Activated T-cell treated with anti-CD3 and anti-CD28 coated beads, Interleukin-2, amount 50 U/mL, for 24 hours (primary cell): ENCODE measurements around the gene TTYH1.
"Not testable (repeated sequence)": the region's sequence is repeated elsewhere in the genome, so short reads cannot be mapped to it uniquely, and the experiment has no call there.

Experiments
- DNase-seq: peaks from one replicate; pipeline ENCODE4 v3.0.0-alpha.2; 2020
- H3K27ac Mint-ChIP-seq: 2 replicates; pipeline ENCODE4 v1.8.0; 2020; ENCODE audit warnings: mild to moderate bottlenecking, mixed read lengths
- H3K27me3 Mint-ChIP-seq: 2 replicates; pipeline ENCODE4 v1.8.0; 2020; ENCODE audit warnings: mixed read lengths
- H3K36me3 Mint-ChIP-seq: 2 replicates; pipeline ENCODE4 v1.8.0; 2020; ENCODE audit warnings: low read depth, mixed read lengths
- H3K4me1 Mint-ChIP-seq: 2 replicates; pipeline ENCODE4 v1.8.0; 2020; ENCODE audit warnings: low read depth, mixed read lengths
- H3K4me3 Mint-ChIP-seq: 2 replicates; pipeline ENCODE4 v1.8.0; 2020; ENCODE audit warnings: mild to moderate bottlenecking, moderate library complexity, mixed read lengths
- H3K9me3 Mint-ChIP-seq: 2 replicates; pipeline ENCODE4 v1.8.0; 2020; ENCODE audit warnings: mixed read lengths

The TTYH1 gene

GRCh38 chr19:54435551-54436016, 20.3 kb downstream of the TTYH1 start:
- H3K4me1 Mint-ChIP-seq: peaks cover 28% of the 10 kb centered on the region
- no peak overlapping the region for H3K27ac Mint-ChIP-seq
- no peak overlapping the region for H3K4me3 Mint-ChIP-seq
- no peaks in the 10 kb centered on the region for H3K9me3 Mint-ChIP-seq
- no peaks in the 10 kb centered on the region for H3K27me3 Mint-ChIP-seq
- no peak for DNase-seq
- H3K36me3 Mint-ChIP-seq: peaks cover 24% of the 10 kb centered on the region

GRCh38 chr19:54436031-54436523, 20.8 kb downstream of the TTYH1 start:
- DNase-seq: no peak
- no peak overlapping the region for H3K27ac Mint-ChIP-seq
- no peaks in the 10 kb centered on the region for H3K9me3 Mint-ChIP-seq
- no peak overlapping the region for H3K4me3 Mint-ChIP-seq
- H3K36me3 Mint-ChIP-seq: peaks cover 29% of the 10 kb centered on the region
- H3K27me3 Mint-ChIP-seq: no peaks in the 10 kb centered on the region
- peaks cover 24% of the 10 kb centered on the region for H3K4me1 Mint-ChIP-seq

GRCh38 chr19:54436628-54437252, 21.5 kb downstream of the TTYH1 start:
- H3K4me3 Mint-ChIP-seq: no peak overlapping the region
- DNase-seq: no peak
- H3K9me3 Mint-ChIP-seq: no peaks in the 10 kb centered on the region
- no peak overlapping the region for H3K27ac Mint-ChIP-seq
- H3K4me1 Mint-ChIP-seq: peaks cover 23% of the 10 kb centered on the region
- H3K27me3 Mint-ChIP-seq: no peaks in the 10 kb centered on the region
- peaks cover 32% of the 10 kb centered on the region for H3K36me3 Mint-ChIP-seq

- Mint-ChIP-seq H3K4me1 (peaks cover 20% of the 10 kb centered on the region), H3K9me3 (no peaks in the 10 kb centered on the region), H3K4me3 (no peak overlapping the region), H3K27ac (peak overlapping the region; percentile 37), H3K27me3 (no peaks in the 10 kb centered on the region), H3K36me3 (peaks cover 51% of the 10 kb centered on the region)
- no peak for DNase-seq
Measured at GRCh38 chr19:54439174-54439851, 24.0 kb downstream of the TTYH1 start.

GRCh38 chr19:54440641-54441040, 25.4 kb downstream of the TTYH1 start:
- DNase-seq: no peak
- Mint-ChIP-seq H3K36me3 (peaks cover 61% of the 10 kb centered on the region), H3K4me1 (peaks cover 11% of the 10 kb centered on the region), H3K27me3 (no peaks in the 10 kb centered on the region), H3K4me3 (no peak overlapping the region), H3K27ac (no peak overlapping the region), H3K9me3 (no peaks in the 10 kb centered on the region)

GRCh38 chr19:54444737-54445136, 29.5 kb downstream of the TTYH1 start:
- no peak overlapping the region for H3K27ac Mint-ChIP-seq
- no peak overlapping the region for H3K4me3 Mint-ChIP-seq
- H3K4me1 Mint-ChIP-seq: peaks cover 20% of the 10 kb centered on the region
- no peak for DNase-seq
- no peaks in the 10 kb centered on the region for H3K9me3 Mint-ChIP-seq
- no peaks in the 10 kb centered on the region for H3K27me3 Mint-ChIP-seq
- H3K36me3 Mint-ChIP-seq: peaks cover 70% of the 10 kb centered on the region

- H3K27me3 Mint-ChIP-seq, H3K27ac Mint-ChIP-seq, H3K4me3 Mint-ChIP-seq, DNase-seq, H3K9me3 Mint-ChIP-seq: not testable (repeated sequence)
- Mint-ChIP-seq H3K4me1 (peaks cover 32% of the 10 kb centered on the region), H3K36me3 (peaks cover 73% of the 10 kb centered on the region)
Measured at GRCh38 chr19:54446349-54446748, 31.1 kb downstream of the TTYH1 start.

- Mint-ChIP-seq H3K36me3 (peaks cover 78% of the 10 kb centered on the region), H3K4me1 (peaks cover 48% of the 10 kb centered on the region), H3K9me3 (no peaks in the 10 kb centered on the region), H3K4me3 (peak overlapping the region; percentile 98), H3K27me3 (no peaks in the 10 kb centered on the region), H3K27ac (peak overlapping the region; percentile 98)
- DNase-seq: no peak
Measured at GRCh38 chr19:54448040-54448773, 32.9 kb downstream of the TTYH1 start.

GRCh38 chr19:54448774-54449700, 33.8 kb downstream of the TTYH1 start, which contains the start of gene LENG8:
Gene LENG8, plus strand, starts transcription at chr19:54449199. Its CDS starts 2,146 bp downstream, at chr19:54451345.
- peak; percentile 99 for DNase-seq
- no peaks in the 10 kb centered on the region for H3K9me3 Mint-ChIP-seq
- H3K27ac Mint-ChIP-seq: peak within 1 kb of the TSS; percentile 98
- peaks cover 48% of the 10 kb centered on the region for H3K4me1 Mint-ChIP-seq
- peak within 1 kb of the TSS; percentile 98 for H3K4me3 Mint-ChIP-seq
- no peaks in the 10 kb centered on the region for H3K27me3 Mint-ChIP-seq
- peaks cover 83% of the 10 kb centered on the region for H3K36me3 Mint-ChIP-seq

GRCh38 chr19:54449701-54450069, 34.4 kb downstream of the TTYH1 start:
- no peaks in the 10 kb centered on the region for H3K27me3 Mint-ChIP-seq
- DNase-seq: no peak
- peaks cover 84% of the 10 kb centered on the region for H3K36me3 Mint-ChIP-seq
- peak overlapping the region; percentile 98 for H3K27ac Mint-ChIP-seq
- peaks cover 48% of the 10 kb centered on the region for H3K4me1 Mint-ChIP-seq
- peak overlapping the region; percentile 98 for H3K4me3 Mint-ChIP-seq
- no peaks in the 10 kb centered on the region for H3K9me3 Mint-ChIP-seq

- Mint-ChIP-seq H3K9me3 (no peaks in the 10 kb centered on the region), H3K4me3 (peak overlapping the region; percentile 98), H3K36me3 (peaks cover 85% of the 10 kb centered on the region), H3K27ac (peak overlapping the region; percentile 98), H3K4me1 (peaks cover 44% of the 10 kb centered on the region), H3K27me3 (no peaks in the 10 kb centered on the region)
- DNase-seq: peak; percentile 26
Measured at GRCh38 chr19:54451331-54451871, 36.1 kb downstream of the TTYH1 start.

GRCh38 chr19:54451997-54452396, 36.7 kb downstream of the TTYH1 start:
- Mint-ChIP-seq H3K4me3 (peak overlapping the region; percentile 98), H3K27me3 (no peaks in the 10 kb centered on the region), H3K4me1 (peaks cover 41% of the 10 kb centered on the region), H3K27ac (peak overlapping the region; percentile 98), H3K9me3 (no peaks in the 10 kb centered on the region), H3K36me3 (peaks cover 90% of the 10 kb centered on the region)
- DNase-seq: no peak

GRCh38 chr19:54452626-54453025, 37.4 kb downstream of the TTYH1 start:
- H3K9me3 Mint-ChIP-seq: no peaks in the 10 kb centered on the region
- H3K4me1 Mint-ChIP-seq: peaks cover 35% of the 10 kb centered on the region
- H3K27ac Mint-ChIP-seq: peak overlapping the region; percentile 36

More at GRCh38 chr19:54452626-54453025, 37.4 kb downstream of the TTYH1 start:
- DNase-seq: no peak
- Mint-ChIP-seq H3K27me3 (no peaks in the 10 kb centered on the region), H3K4me3 (no peak overlapping the region), H3K36me3 (peaks cover 94% of the 10 kb centered on the region)
